ENCODE data around the gene ERC1. TPM values are rescaled to one million over a fixed set of nuclear protein-coding genes. Genes with fewer than 3 reads are reported as not detected.

The ERC1 gene
- total and polyA plus RNA-seq, 2 of the 4 experiments (the other 2 are of a cell fraction), result 11.6 to 25.6 TPM

DNA sequence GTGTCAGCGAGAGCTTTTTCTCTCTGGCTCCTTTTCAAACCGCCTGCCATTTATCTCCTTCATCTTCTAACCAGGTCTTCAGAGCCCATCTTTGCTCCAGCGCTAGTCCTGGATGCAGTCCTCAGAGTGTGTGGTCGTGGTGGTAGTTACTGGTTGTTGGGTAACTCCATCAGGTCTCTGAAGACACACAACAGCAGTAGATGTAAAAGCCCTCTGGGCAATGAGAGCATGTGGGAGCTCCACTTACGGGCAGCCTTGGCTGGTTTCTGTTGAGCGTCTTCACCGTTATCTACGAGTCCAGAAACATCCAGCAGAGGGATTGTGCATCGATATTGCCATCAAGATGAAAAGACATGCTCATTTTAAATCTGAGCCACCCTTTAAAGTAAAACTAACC lies 542.2 kb downstream of the ERC1 start:
- H3K9ac ChIP-seq (ENCODE audit: low read depth, low read length), result no peak overlapping the region

More for the DNA sequence above, 542.2 kb downstream of the ERC1 start:
- Histone ChIP-seq H4K20me1 (ENCODE audit: insufficient read depth, low read length) (peaks cover 68% of the 10 kb centered on the region), H2BK20ac (ENCODE audit: low read depth, low read length) (no peak overlapping the region), H3K4ac (ENCODE audit: low read depth, low read length) (no peak overlapping the region), H2BK120ac (ENCODE audit: low read depth, low read length) (no peak overlapping the region), H3K23ac (ENCODE audit: low read depth, low read length) (peak overlapping the region; percentile 8; the same call in 1 of the 2 replicates), H3K27me3 (ENCODE audit: control insufficient read depth, insufficient read depth, low read length) (no peaks in the 10 kb centered on the region), H4K5ac (ENCODE audit: low read depth, low read length) (no peak overlapping the region), H3K14ac (replicated peaks; ENCODE audit: low read depth, low read length) (peak overlapping the region; percentile 7; the same call in 1 of the 2 replicates), H3K4me2 (ENCODE audit: low read depth, low read length) (no peak overlapping the region), H3K18ac (ENCODE audit: low read depth, low read length) (no peak overlapping the region), H3K36me3 (ENCODE audit: control insufficient read depth, insufficient read depth, low read length) (no peaks in the 10 kb centered on the region), H3K9me3 (ENCODE audit: control insufficient read depth, insufficient read depth, low read length) (no peaks in the 10 kb centered on the region), H4K91ac (ENCODE audit: insufficient read depth, low read depth, low read length) (no peak overlapping the region), H2BK5ac (ENCODE audit: low read depth, low read length, poor library complexity, severe bottlenecking) (no peak overlapping the region), H4K8ac (ENCODE audit: low read depth in 2 of 2, low read length in 2 of 2) (no peak overlapping the region), H3K56ac (ENCODE audit: extremely low read depth, insufficient read depth, low read length) (no peak overlapping the region), H3K27ac (ENCODE audit: insufficient read depth, low read length) (no peak overlapping the region), H3K79me1 (ENCODE audit: low read depth in 1 of 2, low read length in 2 of 2) (peaks cover 13 to 84% of the 10 kb centered on the region in 2 experiments; a peak in 3 of 4 replicates), H2AFZ (replicated peaks; ENCODE audit: low read length, poor library complexity) (no peak overlapping the region), H2AK9ac (replicated peaks; ENCODE audit: low read depth, low read length, poor library complexity) (no peak overlapping the region), H2AK5ac (ENCODE audit: low read depth, low read length) (no peak overlapping the region), H2BK15ac (ENCODE audit: low read depth, low read length) (no peak overlapping the region), H3K4me1 (ENCODE audit: control insufficient read depth, insufficient read depth, low read length) (peaks cover 44% of the 10 kb centered on the region), H3K4me3 (ENCODE audit: insufficient read depth, low read depth, low read length) (no peak overlapping the region), H3K9me1 (ENCODE audit: insufficient read depth, low read length) (peaks cover 36% of the 10 kb centered on the region)
- no peak for DNase-seq
- 95% methylated on average over 4 of the region's 9 CpGs; no CpG with 5 or more reads in 1 of the 2 experiments for WGBS, 2 experiments (ENCODE audit: extremely low coverage in 2 of 2, insufficient read length in 1 of 2)
- dilution Hi-C loops (cut with HindIII; ENCODE audit: low sequenced_read_pairs, unreplicated experiment), result no loop called here
- TF ChIP-seq RCOR1 (IDR thresholded peaks at IDR 0.05; ENCODE audit: insufficient replicate concordance, low read length) (no peak), NFE2L2 (IDR thresholded peaks at IDR 0.05; ENCODE audit: low read depth, low read length) (no peak), RAD21 (IDR thresholded peaks at IDR 0.05; ENCODE audit: low read length) (no peak), MXI1 (IDR thresholded peaks at IDR 0.05; ENCODE audit: borderline replicate concordance, low read depth, low read length) (no peak), BHLHE40 (IDR thresholded peaks at IDR 0.05; ENCODE audit: low read depth, low read length) (no peak), MAFK (IDR thresholded peaks at IDR 0.05; ENCODE audit: low read depth, low read length) (no peak), CEBPB (IDR thresholded peaks at IDR 0.05; ENCODE audit: low read depth, low read length) (no peak), MAZ (IDR thresholded peaks at IDR 0.05; ENCODE audit: borderline replicate concordance, low read depth, low read length) (no peak), SMC3 (IDR thresholded peaks at IDR 0.05; ENCODE audit: low read depth, low read length) (no peak), CHD1 (IDR thresholded peaks at IDR 0.05; ENCODE audit: low read depth, low read length) (no peak), RFX5 (IDR thresholded peaks at IDR 0.05; ENCODE audit: low read depth, low read length) (no peak), FOS (IDR thresholded peaks at IDR 0.05; ENCODE audit: low read depth, low read length) (no peak), POLR2A (IDR thresholded peaks at IDR 0.05; ENCODE audit: low read depth, low read length) (no peak)
- TF ChIP-seq, protein P1, sequence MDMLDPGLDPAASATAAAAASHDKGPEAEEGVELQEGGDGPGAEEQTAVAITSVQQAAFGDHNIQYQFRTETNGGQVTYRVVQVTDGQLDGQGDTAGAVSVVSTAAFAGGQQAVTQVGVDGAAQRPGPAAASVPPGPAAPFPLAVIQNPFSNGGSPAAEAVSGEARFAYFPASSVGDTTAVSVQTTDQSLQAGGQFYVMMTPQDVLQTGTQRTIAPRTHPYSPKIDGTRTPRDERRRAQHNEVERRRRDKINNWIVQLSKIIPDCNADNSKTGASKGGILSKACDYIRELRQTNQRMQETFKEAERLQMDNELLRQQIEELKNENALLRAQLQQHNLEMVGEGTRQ (IDR thresholded peaks at IDR 0.05; ENCODE audit: low read depth, low read length), result no peak
- TF ChIP-seq, protein P2, sequence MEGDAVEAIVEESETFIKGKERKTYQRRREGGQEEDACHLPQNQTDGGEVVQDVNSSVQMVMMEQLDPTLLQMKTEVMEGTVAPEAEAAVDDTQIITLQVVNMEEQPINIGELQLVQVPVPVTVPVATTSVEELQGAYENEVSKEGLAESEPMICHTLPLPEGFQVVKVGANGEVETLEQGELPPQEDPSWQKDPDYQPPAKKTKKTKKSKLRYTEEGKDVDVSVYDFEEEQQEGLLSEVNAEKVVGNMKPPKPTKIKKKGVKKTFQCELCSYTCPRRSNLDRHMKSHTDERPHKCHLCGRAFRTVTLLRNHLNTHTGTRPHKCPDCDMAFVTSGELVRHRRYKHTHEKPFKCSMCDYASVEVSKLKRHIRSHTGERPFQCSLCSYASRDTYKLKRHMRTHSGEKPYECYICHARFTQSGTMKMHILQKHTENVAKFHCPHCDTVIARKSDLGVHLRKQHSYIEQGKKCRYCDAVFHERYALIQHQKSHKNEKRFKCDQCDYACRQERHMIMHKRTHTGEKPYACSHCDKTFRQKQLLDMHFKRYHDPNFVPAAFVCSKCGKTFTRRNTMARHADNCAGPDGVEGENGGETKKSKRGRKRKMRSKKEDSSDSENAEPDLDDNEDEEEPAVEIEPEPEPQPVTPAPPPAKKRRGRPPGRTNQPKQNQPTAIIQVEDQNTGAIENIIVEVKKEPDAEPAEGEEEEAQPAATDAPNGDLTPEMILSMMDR (conservative IDR thresholded peaks at IDR 0.05; ENCODE audit: low read depth, low read length), result no peak
- TF ChIP-seq, protein P3, sequence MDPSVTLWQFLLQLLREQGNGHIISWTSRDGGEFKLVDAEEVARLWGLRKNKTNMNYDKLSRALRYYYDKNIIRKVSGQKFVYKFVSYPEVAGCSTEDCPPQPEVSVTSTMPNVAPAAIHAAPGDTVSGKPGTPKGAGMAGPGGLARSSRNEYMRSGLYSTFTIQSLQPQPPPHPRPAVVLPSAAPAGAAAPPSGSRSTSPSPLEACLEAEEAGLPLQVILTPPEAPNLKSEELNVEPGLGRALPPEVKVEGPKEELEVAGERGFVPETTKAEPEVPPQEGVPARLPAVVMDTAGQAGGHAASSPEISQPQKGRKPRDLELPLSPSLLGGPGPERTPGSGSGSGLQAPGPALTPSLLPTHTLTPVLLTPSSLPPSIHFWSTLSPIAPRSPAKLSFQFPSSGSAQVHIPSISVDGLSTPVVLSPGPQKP (IDR thresholded peaks at IDR 0.05; ENCODE audit: borderline replicate concordance, low read depth, low read length), result no peak
- BruUV-seq (replicated peaks), result TSS peak; percentile 14
- ATAC-seq (ENCODE audit: low read depth), result no peak
- ChIA-PET CTCF (interaction anchor here (1.2 to 1.3 kb wide), 2 partner anchors 73 to 176 kb away, joined by 3 to 4 read pairs; no protein-coding TSS in a partner anchor), POLR2A (ENCODE audit: unreplicated experiment) (no interaction called here)
- in situ Hi-C loops (cut with MboI; ENCODE audit: low sequenced_read_pairs), result no loop called here
- intact Hi-C loops (cut with micrococcal nuclease), result loop anchor here (5.0 kb wide), 1 partner anchor 44 kb away; no protein-coding TSS in a partner anchor
